Central memory CD4-positive, alpha-beta T cell (primary cell): ENCODE measurements around the gene CHI3L2.
"Not testable (repeated sequence)": the region's sequence is repeated elsewhere in the genome, so short reads cannot be mapped to it uniquely, and the experiment has no call there.

Experiments
- DNase-seq: peaks from one replicate; pipeline ENCODE4 v3.0.0; 2022

Gene CHI3L2

DNA sequence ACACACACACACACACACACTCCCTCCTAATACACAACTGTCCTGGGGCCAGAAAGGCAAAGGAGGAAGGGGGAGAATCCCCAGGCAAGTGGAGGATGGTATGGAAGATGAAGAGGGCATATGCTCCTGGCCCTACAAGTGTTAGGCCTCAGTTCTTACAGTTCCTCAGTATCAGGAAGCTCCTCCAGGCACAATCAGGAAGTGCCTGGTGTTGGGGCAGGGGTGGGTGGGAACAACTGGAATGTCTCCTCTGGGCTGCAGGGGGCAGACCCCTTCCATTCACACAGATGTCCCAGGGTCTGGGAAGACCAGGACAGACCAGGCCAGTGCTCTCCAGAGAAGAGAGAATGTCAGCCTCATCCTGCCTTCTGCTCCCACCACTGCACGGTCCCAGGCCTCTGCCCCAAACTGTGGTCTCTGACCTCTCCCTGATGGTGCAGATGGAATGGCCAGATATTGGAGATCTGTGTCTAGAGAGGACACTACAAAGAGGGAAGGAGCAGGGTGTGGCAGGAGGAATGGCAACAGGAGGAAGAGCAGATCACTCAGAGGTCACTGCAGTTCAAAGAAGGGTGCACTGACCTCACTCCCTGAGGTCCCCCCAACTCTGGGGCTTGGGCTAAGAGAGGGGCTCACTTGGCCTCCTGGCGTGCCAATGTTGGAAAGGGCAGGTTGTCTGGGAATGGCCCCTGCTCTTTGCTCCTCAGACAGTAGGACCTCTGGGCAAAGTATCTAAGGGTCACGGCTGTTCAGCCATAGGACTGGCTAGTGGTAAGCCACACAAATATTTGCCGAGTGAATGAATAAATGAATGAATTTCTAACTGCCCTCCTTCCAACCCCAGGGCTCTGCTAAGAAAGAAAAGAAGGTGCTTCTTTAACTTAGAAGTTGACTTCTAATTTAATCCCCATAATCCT is 24.5 kb upstream of the CHI3L2 start:
- no peak for DNase-seq

DNA sequence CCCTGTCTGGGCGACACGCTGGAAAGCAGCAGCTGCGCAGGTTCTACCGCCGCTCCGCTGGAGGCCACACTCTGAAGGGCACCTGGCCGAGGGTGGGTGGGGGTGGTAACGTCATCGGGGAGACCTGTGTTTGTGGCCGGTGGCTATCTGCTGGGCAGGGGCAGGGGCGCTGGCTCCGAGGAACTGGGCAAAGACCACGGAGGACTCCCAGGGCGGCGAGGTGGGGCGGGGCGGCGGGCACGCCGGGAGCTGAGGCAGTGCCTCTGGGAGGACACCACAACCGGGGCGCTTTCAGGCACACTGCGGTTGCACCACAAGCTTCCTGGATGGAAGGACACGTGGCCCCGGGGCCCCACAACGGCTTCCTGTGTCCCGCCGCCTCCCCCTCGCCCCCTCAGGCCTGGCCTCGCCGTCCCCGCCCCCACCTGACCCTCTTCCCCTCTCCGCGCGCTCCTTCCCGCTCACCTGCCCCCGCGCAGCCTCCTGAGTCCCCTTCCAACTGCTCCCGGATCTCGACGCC is 23.8 kb upstream of the CHI3L2 start:
- peak; percentile 85 for DNase-seq

DNA sequence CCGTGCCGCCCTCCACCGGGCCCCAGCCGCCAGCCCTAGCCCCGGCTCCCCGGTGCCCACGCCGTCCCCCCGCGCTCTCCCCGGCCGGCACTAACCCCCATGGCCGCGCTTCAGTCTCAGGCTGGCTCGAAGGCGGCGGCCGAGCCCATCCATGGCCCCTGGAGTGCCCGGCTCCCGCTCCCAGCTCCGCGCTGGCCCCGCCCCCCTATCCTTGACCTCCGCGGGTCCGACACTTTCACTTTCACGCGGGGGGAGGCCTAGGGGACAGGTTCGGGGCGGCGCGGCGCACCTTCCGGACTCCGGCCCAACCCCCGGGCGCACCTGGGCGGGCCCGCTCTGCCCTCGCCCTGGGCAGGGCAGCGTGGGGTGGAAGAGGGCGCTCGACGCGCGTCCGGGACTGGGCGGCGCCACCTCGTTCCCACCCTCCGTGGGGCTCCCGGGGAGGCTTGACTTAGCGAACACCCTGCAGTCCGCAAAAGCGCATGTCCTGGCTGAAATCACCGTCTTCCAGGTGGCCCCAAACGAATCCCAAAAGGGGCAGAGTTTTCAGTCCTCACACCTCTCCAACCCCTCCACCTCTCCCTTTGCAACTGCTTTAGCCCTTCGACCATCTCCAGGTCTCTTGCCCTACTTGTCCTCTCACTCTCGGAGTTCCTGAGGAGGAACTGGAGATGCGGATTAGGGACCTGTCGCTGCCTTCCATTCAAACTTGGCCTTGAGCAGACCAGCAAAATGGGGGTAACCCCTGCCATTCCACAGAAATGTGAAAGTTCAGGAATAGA is 23.1 kb upstream of the CHI3L2 start:
- peak; percentile 73 for DNase-seq

DNA sequence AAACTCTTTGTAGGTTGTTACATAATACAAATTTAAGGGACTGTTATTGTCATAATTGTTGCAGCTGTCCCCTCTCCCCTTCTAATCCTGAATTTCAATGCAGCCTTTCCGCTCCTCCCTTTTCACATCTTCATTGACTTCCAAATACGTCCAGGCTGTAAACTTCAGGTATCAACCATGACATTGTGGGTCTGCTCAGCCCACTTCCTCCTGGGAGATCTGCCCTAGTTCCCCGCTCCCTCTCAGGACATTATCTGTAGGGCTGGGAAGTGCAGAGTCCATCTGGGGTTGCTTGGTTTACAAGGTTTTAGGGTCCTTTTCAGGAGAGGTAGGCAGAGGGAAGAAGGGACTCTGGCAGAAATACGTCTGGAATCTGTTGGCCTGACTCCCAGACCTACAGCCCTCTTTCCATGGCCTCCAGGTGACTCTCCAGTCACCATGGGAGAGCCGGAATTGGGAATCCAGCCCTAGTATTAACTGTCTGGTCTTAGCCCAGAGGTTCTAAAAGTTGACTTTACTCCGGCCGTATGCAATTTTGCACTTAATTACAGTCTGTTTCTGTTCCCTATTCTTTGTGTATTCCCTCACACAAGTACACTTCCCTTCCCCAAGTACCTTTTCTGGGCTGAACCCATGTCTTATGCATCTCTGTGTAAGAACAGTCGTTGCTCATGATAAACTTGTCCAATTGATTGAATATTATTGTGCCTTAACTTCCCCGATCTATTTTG is 22.4 kb upstream of the CHI3L2 start:
- no peak for DNase-seq

DNA sequence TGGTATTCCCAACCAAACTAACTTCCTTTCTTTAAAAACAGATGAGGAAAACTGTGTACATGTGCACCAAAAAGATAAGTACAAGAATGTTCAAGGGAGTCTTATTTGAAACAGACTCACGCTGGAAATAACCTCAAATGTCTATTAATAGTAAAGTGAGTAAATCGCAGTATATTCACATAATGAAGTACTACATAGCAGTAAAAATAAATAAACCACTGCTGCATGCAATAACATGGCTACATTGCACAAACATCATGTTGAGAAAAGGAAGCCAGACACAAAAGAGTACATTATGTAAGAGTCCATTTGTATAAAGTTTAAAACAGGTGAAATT is 21.8 kb upstream of the CHI3L2 start:
- DNase-seq = no peak

DNA sequence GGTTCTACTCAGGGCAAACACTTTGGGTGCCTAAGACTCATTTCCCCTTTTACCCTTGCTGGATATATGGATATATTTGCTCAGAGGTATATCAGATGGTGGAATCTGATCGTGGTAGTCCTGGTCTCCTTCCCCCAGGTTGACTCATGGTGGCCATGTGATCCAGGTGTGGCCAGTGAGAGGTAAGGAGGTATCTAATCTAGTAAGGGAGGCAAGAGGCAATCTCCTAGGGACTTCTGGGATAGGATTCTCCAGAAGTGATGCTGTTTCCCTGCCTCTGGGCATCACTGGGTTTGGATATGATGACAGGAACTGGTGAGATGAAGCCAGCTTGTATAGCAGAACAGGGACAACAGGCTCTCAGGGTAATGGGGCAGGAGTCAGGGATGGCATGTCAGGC is 18.6 kb upstream of the CHI3L2 start:
- DNase-seq = no peak

DNA sequence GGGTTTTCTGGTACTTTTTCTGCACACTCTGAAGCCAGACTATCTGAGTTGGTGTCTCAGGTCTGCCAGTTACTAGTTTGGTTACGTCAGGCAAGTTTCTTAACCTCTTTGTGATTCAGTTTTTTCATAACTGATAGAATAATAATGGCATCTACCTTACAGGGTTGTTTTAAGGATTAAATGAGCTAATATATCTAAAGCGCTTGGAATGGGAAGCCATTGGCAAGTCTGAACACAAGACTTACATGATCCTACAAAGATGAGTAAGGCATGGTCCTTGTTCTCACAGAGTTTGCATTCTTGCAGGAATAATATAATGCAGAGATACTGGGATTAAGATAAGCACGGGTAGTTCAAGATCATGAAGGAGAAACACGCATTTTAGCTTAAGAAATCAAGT is 17.9 kb upstream of the CHI3L2 start:
- DNase-seq = no peak

DNA sequence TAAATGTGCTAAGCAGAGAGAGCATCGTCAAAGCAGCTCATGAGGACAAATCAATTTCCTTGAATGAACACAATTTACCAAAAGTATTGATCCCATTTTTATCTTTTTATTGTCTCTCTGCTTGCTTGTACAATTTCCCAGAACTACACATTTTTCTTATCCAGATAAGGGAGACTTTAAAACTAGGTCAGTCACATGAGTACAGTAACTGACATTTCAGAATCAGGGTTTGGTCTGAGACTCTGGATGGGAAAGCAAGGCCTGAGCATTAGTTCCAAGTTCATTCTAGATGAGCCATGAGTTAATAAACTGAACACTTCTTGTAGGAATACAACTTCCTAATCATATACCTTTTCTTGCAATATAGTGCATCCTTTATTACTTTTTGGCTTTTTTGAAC is 15.6 kb upstream of the CHI3L2 start:
- no peak for DNase-seq

DNA sequence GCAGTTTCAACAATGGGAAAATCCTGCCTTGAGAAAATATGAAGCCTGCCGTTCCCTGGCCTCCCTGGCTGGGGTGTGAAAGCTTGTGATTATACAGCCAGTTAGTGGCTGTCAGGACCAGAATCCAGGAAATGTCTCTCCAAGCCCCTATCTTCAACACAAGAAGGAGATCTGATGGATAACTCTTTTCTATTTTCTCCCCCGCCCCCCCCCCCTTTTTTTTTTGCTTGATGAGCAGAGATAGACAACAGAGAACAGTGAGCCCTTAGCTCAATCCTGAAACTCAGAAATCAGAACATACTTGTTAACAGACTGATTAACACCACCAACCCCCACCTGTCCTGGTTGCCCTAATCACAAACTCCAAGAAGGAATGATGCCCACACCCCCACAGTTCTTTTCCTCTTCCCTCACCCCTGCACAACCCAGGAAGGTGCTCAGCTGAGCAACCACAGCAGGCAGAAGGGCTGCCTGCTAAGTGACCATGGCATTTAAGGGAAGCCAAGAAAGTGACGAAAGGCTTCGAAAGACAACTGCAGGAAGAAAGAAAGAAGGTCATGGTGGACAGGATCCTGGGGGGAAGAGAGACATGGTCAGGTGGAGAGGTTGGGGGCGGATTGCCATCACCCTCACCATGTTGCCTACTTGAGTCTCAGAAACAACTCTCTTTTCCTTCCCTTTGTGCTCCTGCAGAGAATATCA is 14.7 kb upstream of the CHI3L2 start:
- no peak for DNase-seq

DNA sequence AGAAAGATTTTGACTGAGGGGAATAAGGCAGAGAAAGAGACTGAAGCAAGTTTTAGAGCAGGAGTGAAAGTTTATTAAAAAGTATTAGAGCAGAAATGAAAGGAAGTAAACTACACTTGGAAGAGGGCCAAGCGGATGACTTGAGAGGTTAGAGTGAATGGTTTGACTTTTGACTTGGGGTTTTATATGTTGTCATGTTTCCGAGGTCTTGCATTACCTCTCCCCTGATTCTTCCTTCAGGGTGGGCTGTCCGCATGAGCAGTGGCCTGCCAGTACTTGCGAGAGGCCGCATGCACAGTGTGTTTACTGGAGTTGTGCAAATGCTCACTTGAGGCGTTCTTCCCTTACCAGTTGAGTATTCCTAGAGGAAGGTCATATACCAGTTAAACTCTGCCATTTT is 14.1 kb upstream of the CHI3L2 start:
- DNase-seq = no peak

DNA sequence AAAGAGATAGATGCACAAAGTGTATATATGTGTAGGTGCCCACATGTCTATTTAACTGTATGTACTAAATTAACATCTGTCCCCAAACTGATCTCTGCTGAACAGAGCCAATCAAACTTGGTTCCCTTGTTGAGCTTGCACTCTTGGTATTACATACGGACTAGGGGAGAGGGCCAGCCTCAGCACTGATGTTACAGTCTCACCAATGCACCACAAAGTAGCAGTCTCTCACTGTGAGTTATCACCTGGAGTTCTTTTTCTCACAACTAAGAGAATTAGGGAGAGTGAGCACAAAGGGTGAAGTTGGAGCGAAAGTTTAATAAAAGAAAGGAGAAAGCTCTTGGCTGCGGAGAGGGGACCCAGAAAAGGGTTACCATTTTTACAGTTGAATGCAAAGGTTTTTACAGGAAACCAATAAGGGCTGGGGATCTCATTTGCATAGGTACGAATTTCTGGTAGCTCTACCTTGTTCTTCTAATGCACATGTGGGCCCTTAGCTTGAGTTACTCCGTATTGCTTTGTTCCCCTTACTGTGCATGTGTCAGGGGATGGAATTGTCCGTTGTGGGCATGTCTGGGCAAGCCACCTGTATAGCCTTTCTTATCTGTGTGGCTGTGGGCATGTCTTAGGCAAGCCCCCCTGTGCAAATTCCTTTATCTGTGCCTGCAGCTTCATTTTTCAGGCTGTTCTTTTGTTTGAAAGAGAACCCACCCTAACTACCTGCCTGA is 13.3 kb upstream of the CHI3L2 start:
- no peak for DNase-seq

DNA sequence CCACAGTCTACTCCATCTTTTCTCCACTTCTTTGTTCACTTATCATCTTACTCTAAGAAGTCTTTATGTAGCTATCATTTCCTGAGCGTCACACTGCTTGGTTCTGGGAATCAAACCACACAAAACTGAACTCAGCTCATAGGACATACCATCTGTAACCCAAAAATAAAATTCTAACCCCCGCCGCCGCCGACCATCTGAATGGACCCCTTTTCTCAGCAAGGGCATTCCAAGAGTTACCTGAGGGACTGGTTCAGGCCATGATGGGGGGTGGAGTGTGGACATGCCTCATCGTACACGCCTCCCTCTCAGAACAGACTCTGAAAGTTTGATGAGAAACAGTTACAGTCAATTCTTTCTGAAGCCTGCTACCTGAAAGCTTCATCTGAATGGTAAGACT is 12.6 kb upstream of the CHI3L2 start:
- peak; percentile 50 for DNase-seq

DNA sequence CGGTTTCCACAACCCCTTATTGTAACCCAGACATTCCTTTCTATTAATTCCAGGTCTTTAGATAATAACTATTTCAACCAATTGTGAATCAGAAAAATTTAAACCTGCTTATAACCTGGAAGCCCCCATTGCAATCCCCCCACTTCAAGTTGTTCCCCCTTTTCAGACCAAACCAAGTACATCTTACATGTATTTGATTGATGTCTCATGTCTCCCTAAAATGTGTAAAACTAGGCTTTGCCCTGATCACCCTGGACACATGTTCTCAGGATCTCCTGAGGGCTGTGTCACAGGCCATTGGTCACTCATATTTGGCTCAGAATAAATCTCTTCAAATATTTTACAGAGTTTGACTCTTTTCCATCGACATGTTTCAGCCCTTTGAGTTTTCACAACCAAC is 12.2 kb upstream of the CHI3L2 start:
- DNase-seq = not testable (repeated sequence)

DNA sequence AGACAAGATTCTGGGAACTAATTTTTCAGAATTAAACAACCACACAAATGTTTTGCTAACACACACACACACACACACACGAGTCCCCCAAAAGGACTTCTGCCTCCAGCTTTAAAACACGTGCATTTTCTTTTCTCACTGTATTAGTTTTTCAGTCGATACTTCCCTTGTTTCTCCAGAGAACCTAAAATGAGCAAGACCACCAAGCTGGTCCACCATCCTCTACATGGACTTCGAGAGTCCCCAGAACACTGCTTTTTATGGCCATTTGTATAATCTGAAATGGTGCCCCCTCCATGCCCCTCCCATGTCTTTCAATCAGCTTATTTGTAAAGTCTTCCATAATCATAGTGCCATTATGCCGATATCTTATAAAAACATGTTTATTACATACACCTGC is 10.8 kb upstream of the CHI3L2 start:
- no peak for DNase-seq

DNA sequence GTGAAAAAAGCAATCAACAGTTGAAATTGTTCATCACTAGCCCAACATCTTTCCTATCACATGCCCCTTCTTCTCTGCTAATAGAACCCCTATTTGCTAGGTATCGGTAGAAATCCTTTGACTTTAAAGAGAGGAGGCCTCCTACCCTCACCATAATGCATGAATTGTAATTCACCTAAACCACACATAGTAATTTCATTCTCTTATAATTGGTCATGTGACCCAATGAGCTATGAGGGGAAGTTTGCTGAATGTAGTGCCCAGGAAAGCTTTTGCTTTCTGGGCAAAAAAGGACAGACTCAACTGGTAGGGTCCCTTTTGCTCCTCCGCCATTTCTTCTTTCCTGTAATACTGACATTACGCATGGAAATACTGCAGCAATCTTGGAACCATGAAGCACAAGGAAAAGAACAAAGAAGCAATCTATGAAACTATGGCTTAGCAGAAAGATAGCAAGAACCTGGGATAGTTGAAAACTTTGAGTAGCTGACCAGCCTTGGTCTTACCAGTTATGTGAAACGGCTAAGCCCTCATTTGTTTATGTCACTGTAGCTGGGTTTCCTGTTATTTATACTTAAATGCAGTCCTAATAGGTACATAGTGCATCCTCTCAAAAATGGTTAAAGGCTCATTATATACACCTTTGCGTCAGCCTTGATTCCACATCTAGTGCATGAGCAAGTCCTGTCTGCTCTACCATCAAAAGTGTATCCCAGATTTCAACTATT is 10.2 kb upstream of the CHI3L2 start:
- DNase-seq = no peak

DNA sequence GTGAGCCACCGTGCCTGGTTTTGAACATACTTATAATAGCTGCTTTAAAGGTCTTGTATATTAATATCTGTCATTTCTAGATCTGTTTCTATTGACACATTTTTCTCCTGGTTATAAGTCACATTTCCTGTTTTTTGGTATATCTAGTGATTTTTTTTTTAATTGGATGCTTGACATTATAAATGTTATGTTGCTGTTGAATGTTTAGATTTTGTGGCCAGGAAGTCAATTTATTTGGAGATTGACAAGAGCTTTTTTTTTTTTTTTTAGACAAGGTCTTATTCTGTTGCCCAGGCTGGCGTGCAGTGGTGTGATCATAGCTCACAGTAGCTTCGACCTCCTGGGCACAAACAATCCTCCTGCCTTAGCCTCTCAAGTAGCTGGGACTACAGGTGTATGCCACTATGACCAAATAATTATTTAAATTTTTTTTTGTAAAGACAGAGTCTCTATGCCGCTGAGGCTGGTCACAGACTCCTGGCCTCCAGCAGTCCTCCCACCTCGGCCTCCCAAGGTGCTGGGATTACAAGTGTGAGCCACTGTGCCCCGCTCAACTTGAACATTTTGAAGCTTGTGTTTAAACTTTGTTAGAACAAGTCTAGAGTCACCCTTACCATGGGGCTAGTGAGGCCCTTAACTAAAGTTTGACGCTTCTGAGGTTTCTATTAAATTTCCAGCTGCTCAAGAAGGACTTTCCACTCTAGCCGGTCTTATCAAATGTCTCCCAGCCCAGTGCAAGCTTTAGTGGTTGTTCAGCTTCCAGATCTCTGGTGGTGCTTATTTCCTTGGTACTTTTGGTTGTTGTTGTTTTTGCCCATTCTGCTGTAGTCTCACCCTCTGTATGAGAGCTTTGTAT is 8.6 kb upstream of the CHI3L2 start:
- DNase-seq = no peak

DNA sequence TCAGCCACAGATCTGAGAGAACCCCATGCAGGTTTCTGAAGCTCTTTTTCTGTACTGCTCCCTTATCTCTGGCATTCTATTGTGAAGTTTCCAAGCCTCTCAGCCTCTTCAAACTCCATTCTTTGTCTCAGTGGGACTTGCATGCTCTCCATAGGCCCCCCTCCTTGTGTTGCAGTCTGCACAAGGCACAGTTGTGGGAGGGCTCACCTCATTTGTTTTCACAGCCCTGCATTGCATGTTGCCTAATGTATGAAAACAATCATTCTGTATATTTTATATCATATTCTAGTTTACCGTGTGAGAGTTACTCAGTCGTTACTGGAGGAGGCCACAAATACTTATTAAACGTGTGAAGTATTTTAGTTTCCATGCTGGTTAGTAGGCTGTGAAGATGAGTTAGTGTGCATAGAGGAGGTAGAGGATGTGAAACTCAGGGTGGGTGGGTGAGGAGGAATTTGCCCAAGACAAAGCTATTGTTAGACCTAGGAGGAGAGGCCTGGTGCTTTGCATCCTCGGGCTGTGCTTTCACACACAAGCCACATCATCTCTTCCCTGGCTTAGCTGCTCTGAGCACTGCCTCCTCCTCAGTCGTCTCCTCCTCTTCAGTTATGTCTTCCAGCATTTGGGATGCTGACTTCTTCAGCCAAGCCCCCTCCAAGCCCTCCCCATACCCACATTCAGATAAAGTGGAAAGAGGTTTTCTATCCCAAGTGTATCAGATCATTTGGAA is 7.8 kb upstream of the CHI3L2 start:
- no peak for DNase-seq

DNA sequence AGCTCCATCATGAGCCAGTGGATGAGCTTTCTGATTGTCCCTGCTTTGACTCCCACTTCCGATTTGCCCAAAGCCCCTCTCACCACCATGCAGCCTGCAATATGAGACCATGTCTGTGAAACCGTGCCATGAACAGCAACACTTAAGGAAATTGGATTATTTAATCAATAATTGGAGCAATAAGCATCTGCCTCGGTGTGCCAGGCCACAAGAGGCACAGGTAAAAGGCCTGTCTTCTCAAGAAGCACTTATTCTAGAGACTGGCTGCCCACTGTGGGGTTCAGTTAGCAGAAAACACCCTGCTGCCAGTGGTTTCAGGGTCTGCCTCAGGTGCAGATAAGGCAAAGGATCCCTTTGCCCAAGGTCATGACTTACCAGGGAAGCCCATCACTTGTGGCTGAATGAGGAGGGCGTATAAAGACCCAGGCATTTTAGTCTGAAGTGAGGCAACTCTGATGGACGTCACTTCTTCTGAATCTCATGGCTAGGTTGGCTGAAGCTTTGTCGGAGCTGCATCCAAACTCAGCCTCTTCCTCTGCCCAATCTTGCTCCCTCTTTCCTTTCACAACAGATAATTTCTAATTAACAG is 7.1 kb upstream of the CHI3L2 start:
- no peak for DNase-seq

DNA sequence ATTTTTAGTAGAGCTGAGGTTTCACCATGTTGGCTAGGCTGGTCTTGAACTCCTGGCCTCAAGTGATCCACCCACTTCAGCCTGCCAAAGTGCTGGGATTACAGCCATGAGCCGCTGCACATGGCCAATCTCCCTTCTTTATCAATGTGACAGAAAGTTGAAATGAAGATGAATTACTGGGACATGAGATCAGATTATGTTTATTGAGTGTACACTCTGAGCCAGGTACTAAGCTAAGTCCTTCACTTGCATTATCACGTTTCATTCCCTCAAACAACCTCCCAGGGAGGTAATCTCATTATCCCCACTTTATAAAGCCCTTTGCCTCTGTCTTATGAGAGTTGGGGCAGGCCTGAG is 6.3 kb upstream of the CHI3L2 start:
- no peak for DNase-seq
